Midbrain (tissue), 1 donor: ENCODE measurements around the gene NAALADL2.
"Not testable (repeated sequence)": the region's sequence is repeated elsewhere in the genome, so short reads cannot be mapped to it uniquely, and the experiment has no call there.

Experiments used
- DNase-seq: peaks from one replicate; lab custom pipeline; 2025; lab: John Stamatoyannopoulos, UW

Gene NAALADL2

GRCh38 chr3:175132706-175133105 lies 273.6 kb downstream of the NAALADL2 start:
- DNase-seq, result not testable (repeated sequence)

- DNase-seq, result no peak
Observed at GRCh38 chr3:175144368-175144767, 285.2 kb downstream of the NAALADL2 start.

DNA sequence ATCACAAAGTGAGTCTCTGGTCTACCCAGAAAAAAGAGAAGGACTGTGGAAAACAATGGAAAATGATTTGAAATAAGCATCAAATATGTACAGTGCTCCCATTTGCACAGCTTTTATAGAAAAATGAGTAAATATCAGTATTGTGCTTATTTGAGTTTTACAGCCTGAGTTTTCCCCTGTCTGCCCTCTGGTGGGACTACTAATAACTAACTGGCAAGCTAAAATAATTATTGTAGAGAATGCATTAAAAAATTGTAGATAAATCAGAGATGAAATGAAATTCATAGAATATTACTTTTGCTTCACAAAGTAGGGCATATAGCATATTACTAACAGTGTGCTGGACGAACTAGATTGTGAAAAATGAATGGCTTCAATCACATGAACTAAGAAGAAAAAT lies 287.1 kb downstream of the NAALADL2 start:
- no peak for DNase-seq

DNA sequence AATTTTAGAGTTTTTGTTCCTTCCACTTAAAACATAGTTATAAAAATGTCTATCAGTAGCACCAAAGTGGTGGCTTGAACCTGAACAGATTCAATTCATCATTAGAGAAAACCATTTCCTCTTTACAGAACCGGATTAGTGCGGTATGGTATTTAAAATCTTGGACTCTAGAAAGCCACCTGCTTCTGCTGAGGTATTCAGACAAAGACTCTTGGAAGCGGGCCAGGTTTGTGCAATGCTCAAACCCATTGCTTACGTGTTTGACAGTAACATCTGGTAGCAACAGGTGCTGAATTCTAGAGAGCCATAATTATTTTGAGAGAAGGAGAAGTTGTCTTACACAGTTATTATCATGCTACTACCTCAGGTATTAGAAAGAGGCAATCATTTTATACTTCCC lies 290.5 kb downstream of the NAALADL2 start:
- DNase-seq, result no peak

- no peak for DNase-seq
Observed at GRCh38 chr3:175150812-175151401, 291.8 kb downstream of the NAALADL2 start.

GRCh38 chr3:175153595-175153994 lies 294.5 kb downstream of the NAALADL2 start:
- DNase-seq, result no peak

- no peak for DNase-seq
Observed at GRCh38 chr3:175155172-175155571, 296.0 kb downstream of the NAALADL2 start.

DNA sequence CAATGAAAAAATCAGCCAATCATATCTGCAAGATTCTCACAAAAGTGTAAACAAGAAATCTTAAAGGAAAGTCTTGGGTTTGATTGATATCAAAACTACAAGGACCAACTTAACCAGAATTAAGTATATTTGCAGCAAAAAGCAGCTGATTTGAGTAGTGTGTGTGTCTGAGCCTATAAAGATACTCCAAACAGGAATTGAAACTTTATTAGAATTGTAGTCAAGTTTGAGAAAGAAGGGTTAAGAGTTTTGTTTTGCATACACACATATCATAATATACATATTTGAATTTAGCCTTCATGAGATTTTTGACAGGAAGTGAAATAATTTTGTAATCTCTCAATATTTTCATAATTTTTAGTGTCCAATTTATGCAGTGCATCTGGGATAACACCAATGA lies 300.1 kb downstream of the NAALADL2 start:
- no peak for DNase-seq

DNA sequence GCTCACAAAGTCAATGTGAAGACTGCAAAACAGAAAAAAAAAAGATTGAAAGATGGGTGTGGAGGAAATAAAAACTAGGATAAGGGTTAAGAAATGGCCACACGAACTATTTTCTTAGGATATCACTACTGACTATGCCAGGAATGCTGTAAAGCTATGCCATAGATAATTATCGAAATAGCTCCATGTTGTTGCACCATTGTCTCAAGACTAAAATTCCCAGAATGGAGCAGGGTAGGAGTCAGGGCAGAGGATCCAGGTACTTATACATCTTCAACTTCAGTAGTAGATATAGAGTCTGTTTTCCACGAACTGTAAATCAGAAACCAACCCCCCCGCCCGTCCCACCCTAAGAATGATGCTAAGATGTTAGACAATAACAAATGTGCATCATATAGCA lies 302.2 kb downstream of the NAALADL2 start:
- DNase-seq, result no peak

- DNase-seq, result no peak
Observed at GRCh38 chr3:175163686-175164085, 304.6 kb downstream of the NAALADL2 start.

- not testable (repeated sequence) for DNase-seq
Observed at GRCh38 chr3:175173117-175173516, 314.0 kb downstream of the NAALADL2 start.

GRCh38 chr3:175176556-175176955 lies 317.4 kb downstream of the NAALADL2 start:
- no peak for DNase-seq

DNA sequence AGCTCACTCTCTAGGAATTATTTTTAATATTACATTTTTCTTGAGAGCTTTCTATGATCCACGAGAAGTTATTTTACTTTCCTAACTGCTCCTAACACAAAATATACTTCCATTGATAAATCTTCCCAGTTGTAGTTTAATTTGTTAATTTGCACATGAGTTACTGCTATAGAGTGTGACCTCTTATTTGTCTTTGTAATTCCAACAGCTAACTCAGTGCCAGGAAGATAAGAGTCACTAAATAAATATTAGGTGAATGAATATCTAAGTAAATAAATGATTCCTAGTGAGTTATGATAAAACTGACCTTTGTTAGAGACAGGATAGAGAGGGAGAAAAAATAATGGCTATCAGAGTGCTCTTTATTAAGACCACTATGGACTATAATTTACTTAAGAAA lies 319.9 kb downstream of the NAALADL2 start:
- DNase-seq, result no peak

- DNase-seq, result no peak
Observed at GRCh38 chr3:175184392-175184791, 325.3 kb downstream of the NAALADL2 start.

- no peak for DNase-seq
Observed at GRCh38 chr3:175185903-175186302, 326.8 kb downstream of the NAALADL2 start.

GRCh38 chr3:175186511-175186910 lies 327.4 kb downstream of the NAALADL2 start:
- no peak for DNase-seq

DNA sequence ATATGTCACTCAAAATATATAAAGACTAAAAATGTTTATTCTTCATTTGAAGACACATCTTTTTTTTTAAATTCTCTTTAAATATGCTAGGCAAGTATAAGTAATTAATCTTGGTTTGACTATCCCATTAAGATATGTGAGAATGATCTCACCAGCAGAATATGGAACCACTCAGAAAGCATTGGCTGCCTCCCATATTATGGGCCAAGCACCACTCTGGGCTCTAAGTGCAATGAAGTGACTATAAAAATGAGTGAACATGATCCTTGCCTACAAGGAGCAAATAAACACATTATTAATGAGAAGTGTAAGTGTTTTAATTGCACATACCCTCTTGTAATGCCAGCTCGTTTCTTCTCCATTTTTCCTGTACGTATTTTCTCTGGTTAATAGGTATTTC lies 328.5 kb downstream of the NAALADL2 start:
- DNase-seq, result no peak

GRCh38 chr3:175192536-175192935 lies 333.4 kb downstream of the NAALADL2 start:
- DNase-seq, result no peak

DNA sequence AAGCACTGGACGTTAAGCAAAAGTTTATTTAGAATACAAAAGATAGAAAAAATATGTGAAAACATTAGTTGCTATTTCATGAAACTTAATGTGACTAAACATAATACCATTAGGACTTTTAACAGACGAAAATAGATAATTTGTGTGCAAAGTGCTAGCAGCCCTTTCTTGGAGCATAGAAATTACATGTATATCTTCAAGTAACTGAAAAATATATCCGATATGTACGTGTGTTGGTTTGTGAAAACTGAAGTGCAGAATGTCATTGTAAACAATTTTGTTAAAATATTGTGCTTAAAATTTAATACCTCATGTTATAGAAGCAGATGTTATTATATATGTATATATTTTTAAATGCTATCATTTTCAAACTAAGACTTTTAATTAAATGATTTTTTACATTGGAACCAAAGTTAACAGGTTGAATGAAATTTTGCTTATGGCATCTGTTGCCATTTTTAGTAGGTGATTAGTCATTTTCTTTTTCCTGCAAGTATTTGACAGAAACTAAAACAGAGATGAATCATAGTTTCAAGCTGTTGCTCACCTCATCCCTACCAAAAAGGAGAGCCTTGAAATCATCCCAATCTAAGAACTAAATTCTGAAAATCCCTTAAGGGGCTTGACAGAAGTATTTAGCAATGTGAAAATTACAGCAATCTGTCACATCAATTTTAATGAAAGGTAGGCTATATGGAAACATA lies 334.8 kb downstream of the NAALADL2 start:
- no peak for DNase-seq

- no peak for DNase-seq
Observed at GRCh38 chr3:175198991-175199783, 340.1 kb downstream of the NAALADL2 start.

- no peak for DNase-seq
Observed at GRCh38 chr3:175199961-175200360, 340.8 kb downstream of the NAALADL2 start.

DNA sequence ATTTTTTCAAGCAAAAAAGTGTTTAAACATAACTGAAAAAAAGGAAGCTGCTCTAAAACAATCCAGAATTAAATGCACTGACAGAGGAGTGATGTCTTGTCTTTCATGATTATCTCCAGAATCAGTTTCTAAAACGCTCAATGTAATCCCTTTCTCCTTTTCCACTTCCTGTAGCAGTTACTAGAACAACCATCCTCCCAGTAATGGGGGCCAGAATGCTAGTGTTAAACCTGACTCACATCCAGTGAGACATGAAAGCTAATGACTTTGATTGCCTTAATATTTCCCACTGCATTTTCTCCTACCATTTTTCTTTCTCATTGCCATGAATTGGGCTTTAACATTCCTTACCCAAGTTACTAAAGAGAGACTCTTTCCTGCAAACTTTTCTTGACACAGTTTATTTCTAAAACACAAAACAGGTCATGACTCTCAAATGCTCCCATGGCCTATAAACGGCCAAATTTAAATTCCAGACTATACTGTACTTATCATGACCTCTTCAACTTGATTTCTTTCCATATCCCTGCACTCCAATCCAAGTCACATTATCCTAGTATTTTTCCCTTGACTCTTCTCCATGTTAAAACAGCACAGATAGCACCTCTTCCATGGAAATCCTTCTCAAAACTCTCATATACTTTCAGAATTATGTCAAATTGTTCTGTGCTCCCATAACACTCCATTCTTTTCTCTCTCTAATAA lies 341.4 kb downstream of the NAALADL2 start:
- DNase-seq, result no peak
